Kidney tubule cell (primary cell): Measurements from ENCODE around the gene COX10.
A peak's percentile ranks its signal among the peaks of the same experiment; 100 is the strongest.
"Not testable (repeated sequence)": the region's sequence is repeated elsewhere in the genome, so short reads cannot be mapped to it uniquely, and the experiment has no call there.

ENCODE experiments used
- DNase-seq: peaks from one replicate; pipeline ENCODE4 v3.0.0-alpha.2; 2018; ENCODE audit warnings: low spot score

The COX10 gene

GRCh38 chr17:14205380-14205779 is 136.1 kb downstream of the COX10 start:
- DNase-seq, result no peak

DNA sequence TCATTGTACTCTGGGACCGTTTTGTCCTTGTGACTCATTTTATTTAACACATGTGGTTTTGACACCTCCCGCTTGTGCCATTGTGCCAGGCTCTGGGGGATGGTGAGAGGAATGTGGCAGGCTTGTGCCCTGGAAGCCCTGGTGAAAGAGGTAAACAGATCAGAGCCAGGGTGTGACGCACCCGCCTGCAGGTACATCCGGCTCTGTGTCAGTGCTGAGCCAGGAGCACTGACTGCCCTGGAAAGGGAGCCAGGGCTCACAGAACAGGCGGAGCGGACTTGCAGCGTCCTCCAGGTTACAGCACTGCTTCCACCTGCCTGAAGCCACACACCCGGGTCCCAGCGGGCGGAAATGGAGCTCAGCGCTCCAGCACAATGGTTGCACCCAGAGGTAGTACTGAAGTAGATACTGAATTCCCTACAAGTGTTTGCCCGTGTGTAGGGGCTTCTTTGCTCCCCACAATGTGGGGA is 136.7 kb downstream of the COX10 start:
- peak; percentile 89 for DNase-seq

- DNase-seq, result no peak
Measured at GRCh38 chr17:14206891-14207290, 137.6 kb downstream of the COX10 start.

DNA sequence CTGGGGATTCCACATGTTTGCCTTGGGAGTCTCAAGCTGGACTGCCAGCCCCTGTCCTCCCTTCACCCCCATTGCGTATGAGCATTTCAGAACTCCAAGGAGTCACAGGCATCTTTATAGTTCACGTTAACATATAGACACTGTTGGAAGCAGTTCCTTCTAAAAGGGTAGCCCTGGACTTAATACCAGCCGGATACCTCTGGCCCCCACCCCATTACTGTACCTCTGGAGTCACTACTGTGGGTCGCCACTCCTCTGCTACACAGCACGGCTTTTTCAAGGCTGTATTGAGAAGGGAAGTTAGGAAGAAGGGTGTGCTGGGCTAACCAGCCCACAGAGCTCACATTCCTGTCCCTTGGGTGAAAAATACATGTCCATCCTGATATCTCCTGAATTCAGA is 138.5 kb downstream of the COX10 start:
- no peak for DNase-seq

DNA sequence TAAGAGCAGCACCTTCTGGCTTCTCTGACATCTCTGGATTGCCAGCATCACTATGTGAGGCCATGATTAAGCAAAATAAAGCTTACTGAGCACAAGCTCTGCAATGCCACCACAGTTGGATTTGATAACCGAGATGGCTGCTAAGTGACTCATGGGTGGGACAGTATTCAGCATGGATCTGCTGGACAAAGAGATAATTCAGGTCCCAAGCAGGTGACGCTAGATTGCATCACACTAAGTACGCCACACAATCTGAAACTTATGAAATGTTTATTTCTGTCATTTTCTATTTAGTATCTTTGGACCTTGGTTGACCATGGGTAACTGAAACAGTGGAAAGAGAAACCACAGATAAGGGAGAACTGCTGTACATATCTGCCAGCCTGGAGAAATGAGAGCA is 139.9 kb downstream of the COX10 start:
- no peak for DNase-seq

GRCh38 chr17:14211246-14211645 is 141.9 kb downstream of the COX10 start:
- no peak for DNase-seq

- no peak for DNase-seq
Measured at GRCh38 chr17:14211801-14212200, 142.5 kb downstream of the COX10 start.

DNA sequence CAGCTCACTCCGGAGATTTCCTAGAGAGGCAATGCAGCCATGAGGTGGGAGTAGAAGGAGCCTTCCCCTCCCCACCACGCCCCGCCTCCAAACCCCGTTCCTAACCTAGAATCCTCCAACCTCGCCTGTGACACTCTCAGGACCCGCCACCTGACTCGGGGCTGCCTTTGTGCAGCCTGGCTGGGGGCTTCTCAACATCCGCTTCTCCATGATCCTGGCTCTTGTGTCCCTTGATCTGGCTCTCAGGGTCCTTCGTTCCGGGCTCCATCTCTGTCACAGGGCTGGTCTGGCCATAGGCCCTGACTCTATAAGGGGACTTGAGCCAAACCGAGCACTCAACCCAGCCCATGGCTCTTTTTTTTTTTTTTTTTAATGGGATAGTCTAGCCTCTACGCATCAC is 143.1 kb downstream of the COX10 start:
- no peak for DNase-seq

DNA sequence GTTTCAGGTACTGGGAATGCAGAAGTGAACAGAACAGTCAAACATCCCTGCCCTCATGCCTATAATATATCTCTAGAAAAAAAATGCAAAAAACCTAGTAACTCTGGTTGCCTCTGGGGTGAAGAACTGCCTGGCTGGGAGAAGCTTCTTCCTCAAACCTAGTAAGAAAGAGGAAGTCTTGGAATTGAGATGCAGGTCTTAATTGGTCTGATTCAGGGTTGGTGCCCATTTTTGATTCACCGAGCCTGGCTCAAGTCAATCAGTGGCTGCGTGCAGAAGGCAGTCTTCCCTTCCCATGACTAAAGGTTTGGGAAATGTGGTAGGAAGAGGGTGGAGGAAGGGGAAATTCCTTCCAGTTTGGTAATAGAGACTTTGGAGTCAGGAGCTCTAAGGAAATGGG is 145.0 kb downstream of the COX10 start:
- peak; percentile 31 for DNase-seq

GRCh38 chr17:14222611-14223010 is 153.3 kb downstream of the COX10 start:
- DNase-seq, result no peak

GRCh38 chr17:14225254-14225980 is 156.1 kb downstream of the COX10 start:
- no peak for DNase-seq

DNA sequence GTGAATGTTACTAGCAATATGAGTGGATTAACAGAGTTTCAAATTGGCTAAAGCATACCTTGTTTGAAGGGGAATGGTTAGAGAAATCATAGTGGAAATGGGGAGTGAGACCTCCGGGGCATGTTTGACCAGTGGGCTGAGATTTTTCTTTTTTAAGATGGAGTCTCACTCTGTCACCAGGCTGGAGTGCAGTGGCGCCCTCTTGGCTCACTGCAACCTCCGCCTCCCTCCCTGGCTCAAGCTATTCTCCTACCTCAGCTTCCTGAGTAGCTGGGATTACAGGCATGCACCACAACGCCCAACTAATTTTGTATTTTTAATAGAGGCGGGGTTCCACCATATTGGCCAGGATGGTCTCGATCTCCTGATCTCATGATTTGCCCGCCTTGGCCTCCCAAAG is 157.7 kb downstream of the COX10 start:
- no peak for DNase-seq

DNA sequence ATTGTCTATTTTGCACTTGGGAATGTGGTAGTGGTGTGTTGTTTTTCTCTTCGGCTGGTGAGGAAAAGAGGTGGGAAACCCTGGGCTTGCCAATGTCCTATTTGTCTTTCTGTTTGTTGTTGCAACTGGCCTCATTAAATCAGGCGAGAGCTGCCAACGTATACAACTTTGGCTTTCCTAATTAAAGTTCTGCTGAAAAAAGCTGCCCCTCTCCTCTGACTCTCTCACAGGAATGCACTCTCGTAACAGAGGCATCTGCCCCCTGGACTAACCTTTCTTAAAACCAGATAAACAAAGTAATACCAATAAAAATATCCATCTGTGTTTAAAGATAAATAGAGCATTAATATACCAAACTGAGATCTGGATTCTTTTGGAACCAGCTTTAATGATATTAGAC is 159.6 kb downstream of the COX10 start:
- DNase-seq, result no peak

DNA sequence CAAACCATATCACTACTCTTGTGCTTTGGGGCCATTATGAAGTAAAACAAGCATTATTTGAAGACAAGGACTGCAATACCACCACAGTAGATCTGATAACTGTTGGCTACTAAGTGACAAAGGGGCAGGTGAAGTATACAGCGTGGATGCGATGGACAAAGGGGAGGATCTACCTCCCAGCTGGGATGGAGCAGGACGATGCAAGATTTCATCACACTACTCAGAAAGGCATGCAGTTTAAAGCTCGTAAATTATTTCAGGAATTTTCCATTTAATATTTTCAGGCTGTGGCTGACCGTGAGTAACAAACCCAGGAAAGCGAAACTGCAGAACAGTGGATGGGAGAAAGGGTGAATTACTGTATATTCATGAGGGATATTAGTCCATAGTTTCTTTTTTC is 161.9 kb downstream of the COX10 start:
- DNase-seq, result not testable (repeated sequence)

GRCh38 chr17:14235047-14235446 is 165.7 kb downstream of the COX10 start:
- not testable (repeated sequence) for DNase-seq

- DNase-seq, result not testable (repeated sequence)
Measured at GRCh38 chr17:14236032-14236431, 166.7 kb downstream of the COX10 start.

DNA sequence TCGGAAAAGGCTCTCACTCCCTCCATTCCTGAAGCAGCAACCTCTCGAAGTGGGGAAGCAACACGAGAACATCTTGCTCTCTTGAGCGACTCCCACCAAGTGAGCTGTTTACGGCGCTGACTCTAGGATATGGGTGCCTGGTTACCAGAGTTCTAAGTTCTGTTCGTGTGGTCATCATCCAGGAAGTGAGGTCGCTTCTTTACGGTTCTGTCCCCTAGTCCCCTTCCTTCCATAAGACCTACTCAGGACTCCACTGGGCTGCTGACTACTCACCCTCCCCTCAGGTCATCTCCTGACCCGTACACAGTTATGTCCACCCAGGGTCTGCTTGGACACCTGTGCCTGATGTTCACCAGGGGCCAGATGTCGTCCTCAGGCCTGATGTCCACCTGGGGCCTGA is 167.5 kb downstream of the COX10 start, which contains the start of gene CDRT15:
Gene CDRT15 (minus strand): TSS at position 101 of the 400 bp plus-strand sequence. CDS start 29 bp downstream, at position 72.
- DNase-seq, result not testable (repeated sequence)

- not testable (repeated sequence) for DNase-seq
Measured at GRCh38 chr17:14239271-14239670, 170.0 kb downstream of the COX10 start.

- DNase-seq, result no peak
Measured at GRCh38 chr17:14245002-14245401, 175.7 kb downstream of the COX10 start.

- no peak for DNase-seq
Measured at GRCh38 chr17:14245629-14246028, 176.3 kb downstream of the COX10 start.
